ENCODE data around the gene SFXN5. TPM values are rescaled to one million over a fixed set of nuclear protein-coding genes. Genes with fewer than 3 reads are reported as not detected.
A peak's percentile ranks its signal among the peaks of the same experiment; 100 is the strongest.

Gene SFXN5
- total RNA-seq, 6 experiments from 2014 or later = 33.1 to 73.4 (median 56.6) TPM

DNA sequence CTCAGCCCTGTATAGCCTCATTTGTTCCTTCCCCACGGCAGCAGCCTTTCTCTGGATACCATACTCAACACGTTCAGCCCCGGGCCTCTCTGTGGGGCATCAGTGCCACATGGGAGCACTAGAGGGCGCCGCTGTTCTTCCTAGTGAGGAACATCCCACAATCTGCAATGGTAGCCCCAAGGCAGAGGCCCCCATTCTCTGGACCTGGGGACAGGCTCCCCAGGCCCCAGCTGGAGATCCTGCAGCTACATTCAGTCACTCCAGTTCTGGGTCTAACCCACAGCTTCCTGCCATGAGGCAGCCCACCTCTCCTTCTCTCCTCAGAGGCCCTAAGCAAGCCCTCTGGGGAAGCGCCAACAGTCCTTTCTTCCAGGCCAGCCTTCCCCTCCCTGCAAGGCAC, 14.2 kb upstream of the SFXN5 start:
- H3K27me3 ChIP-seq = no peaks in the 10 kb centered on the region
- intact Hi-C loops (cut with DNase I) = loop anchor here in 1 of 2 donors (5.0 to 10.0 kb wide), 2 partner anchors 72 to 191 kb away; no protein-coding TSS in a partner anchor
- H3K27ac ChIP-seq = no peak overlapping the region
- H3K36me3 ChIP-seq = no peaks in the 10 kb centered on the region
- peaks cover 0 to 7% (median 1%) of the 10 kb centered on the region in 4 donors for H3K4me1 ChIP-seq
- TF ChIP-seq, protein P1, sequence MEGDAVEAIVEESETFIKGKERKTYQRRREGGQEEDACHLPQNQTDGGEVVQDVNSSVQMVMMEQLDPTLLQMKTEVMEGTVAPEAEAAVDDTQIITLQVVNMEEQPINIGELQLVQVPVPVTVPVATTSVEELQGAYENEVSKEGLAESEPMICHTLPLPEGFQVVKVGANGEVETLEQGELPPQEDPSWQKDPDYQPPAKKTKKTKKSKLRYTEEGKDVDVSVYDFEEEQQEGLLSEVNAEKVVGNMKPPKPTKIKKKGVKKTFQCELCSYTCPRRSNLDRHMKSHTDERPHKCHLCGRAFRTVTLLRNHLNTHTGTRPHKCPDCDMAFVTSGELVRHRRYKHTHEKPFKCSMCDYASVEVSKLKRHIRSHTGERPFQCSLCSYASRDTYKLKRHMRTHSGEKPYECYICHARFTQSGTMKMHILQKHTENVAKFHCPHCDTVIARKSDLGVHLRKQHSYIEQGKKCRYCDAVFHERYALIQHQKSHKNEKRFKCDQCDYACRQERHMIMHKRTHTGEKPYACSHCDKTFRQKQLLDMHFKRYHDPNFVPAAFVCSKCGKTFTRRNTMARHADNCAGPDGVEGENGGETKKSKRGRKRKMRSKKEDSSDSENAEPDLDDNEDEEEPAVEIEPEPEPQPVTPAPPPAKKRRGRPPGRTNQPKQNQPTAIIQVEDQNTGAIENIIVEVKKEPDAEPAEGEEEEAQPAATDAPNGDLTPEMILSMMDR (IDR thresholded peaks at IDR 0.05) = peak; percentile 91 to 97 (median 96)
- TF ChIP-seq POLR2A (IDR thresholded peaks at IDR 0.05) = no peak
- H3K9me3 ChIP-seq = no peaks in the 10 kb centered on the region
- DNase-seq (peak; percentile 86 to 88 (median 87)), ATAC-seq (peak; percentile 88 to 95 (median 90))
- no peak overlapping the region for H3K4me3 ChIP-seq
- WGBS (ENCODE audit: insufficient coverage, low coverage, low lambda C conversion rate, missing lambda C conversion rate) = 0% methylated on average over 5 of the region's 6 CpGs

DNA sequence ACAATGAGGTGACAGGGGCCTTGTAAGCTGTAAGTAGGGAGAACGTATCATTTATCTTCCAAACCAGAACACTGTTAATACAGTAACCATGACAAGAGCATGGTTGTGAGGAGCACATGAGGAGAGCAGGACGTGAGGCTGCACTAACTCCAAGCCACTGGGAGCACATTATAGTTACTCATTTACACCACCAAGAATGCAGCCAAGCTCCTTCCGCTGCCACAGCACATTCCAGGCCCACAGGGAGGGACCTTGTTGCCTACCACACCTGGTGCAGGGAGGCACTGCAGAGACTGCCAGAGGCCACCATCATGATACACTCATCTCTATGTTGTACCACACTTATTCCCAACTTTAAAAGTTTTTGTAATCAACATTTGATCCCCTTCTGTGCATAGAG, 13.5 kb upstream of the SFXN5 start:
- ATAC-seq = no peak
- Histone ChIP-seq H3K27me3 (no peaks in the 10 kb centered on the region), H3K4me3 (no peak overlapping the region), H3K27ac (no peak overlapping the region), H3K4me1 (peaks cover 0 to 7% (median 1%) of the 10 kb centered on the region in 4 donors), H3K36me3 (no peaks in the 10 kb centered on the region), H3K9me3 (no peaks in the 10 kb centered on the region)
- TF ChIP-seq, protein P1 (IDR thresholded peaks at IDR 0.05) = no peak
- no peak for TF ChIP-seq POLR2A (IDR thresholded peaks at IDR 0.05)
- WGBS (ENCODE audit: insufficient coverage, low coverage, low lambda C conversion rate, missing lambda C conversion rate) = 25% methylated on average over 2 of the region's 3 CpGs
- no peak for DNase-seq
- intact Hi-C loops (cut with DNase I) = loop anchor here in 1 of 2 donors (5.0 to 10.0 kb wide), 2 partner anchors 72 to 190 kb away; no protein-coding TSS in a partner anchor

DNA sequence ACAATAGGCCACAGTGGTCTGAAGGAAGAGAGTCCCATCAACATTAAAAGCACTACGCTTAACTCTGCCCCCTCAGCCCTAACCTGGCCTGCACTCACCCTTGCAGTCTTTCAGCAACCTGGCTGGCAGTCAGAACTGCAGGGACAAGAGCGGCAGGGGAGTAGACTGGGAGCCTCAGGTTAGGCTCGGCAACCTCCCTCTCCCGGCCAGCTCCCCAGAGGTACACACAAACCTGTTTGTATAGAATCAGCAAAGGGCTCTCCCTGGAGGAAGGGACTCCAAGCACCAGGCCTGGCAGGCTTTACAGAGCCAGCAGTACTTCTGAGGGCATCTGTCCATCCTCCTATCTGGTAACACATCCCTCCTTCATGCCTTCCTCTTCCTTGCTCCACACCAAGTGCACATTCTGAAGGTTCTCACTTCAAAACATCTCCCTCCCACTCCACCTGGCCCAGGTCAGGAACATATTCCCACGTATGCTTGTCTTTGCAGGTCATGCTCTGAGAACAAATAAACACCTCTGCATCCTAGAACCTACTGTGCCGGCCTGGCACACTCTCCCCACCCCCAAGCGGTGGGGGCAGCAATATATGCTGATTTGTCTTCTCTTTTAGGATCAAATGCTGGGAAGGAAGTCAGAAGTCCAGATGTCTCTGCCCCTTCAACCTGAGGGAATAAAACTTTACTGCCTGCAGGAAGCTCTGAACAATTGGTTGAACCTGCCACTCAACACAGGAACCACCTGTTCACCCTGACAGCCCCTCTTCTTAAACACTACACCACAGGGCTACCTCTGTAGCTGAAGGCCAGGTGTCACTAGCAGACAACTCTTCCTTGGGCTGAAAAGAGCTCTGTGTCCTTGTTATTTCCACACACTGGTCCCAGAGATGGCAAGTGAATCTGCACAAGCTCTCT, 12.6 kb upstream of the SFXN5 start:
- Histone ChIP-seq H3K4me1 (peaks cover 0 to 7% (median 1%) of the 10 kb centered on the region in 4 donors), H3K4me3 (no peak overlapping the region), H3K36me3 (no peaks in the 10 kb centered on the region), H3K27ac (no peak overlapping the region), H3K27me3 (no peaks in the 10 kb centered on the region), H3K9me3 (no peaks in the 10 kb centered on the region)
- ATAC-seq (peak in 2 of 4 donors; percentile 24 to 50), DNase-seq (peak in 1 of 3 donors; percentile 15)
- intact Hi-C loops (cut with DNase I) = loop anchor here in 1 of 2 donors (10.0 kb wide), 1 partner anchor 189 kb away; no protein-coding TSS in a partner anchor
- 24% methylated on average over 4 of the region's 7 CpGs for WGBS (ENCODE audit: insufficient coverage, low coverage, low lambda C conversion rate, missing lambda C conversion rate)
- TF ChIP-seq POLR2A (IDR thresholded peaks at IDR 0.05) = no peak
- TF ChIP-seq, protein P1 (IDR thresholded peaks at IDR 0.05) = no peak

DNA sequence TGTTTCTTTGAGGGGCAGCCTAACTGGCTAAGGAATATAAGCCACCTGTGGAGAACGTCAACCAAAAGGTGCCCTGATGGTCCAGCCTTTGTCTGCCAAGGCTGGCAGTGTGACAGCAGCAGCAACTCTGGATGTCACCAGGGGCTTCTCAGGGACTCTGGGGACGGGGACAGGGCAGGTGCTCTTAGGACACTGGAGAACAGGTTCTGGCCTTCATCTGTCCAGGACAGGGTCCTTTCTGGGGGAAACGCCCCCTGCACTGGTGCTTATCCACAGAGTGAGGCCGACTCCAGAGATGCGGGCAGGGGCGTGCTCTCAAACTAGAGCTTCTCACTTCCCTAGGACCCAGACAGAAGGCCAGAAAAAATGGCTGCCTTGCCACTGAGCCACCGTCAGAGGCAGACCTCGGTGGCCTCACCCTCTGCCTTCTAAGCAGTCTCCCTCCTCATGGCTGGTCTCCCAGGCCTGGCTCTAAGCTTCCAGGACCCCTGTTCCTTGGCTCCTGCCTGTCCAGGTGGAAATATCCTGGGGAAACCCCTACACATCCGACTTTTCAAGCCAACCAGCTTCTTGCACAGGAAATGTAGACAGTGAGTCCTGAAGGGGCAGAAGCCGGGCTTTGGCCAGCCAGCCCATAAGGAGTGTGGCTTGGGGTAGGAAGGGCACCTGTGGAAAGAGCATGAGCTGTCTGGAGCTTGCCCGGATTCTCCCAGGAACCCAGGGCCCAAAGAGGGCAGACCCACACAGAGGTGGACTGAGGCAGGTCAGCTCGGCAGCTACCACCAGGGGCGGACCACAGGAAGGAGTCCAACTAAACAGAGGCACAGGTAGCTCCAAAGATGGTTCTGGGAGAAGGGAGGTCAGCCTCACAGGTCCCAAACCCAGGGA, 11.3 kb upstream of the SFXN5 start:
- Histone ChIP-seq H3K9me3 (no peaks in the 10 kb centered on the region), H3K4me1 (peaks cover 0 to 7% (median 1%) of the 10 kb centered on the region in 4 donors), H3K36me3 (no peaks in the 10 kb centered on the region), H3K4me3 (no peak overlapping the region), H3K27ac (no peak overlapping the region), H3K27me3 (no peaks in the 10 kb centered on the region)
- no peak for ATAC-seq
- intact Hi-C loops (cut with DNase I) = loop anchor here in 1 of 2 donors (10.0 kb wide), 1 partner anchor 188 kb away; no protein-coding TSS in a partner anchor
- 20% methylated on average over 1 of the region's 13 CpGs for WGBS (ENCODE audit: insufficient coverage, low coverage, low lambda C conversion rate, missing lambda C conversion rate)
- TF ChIP-seq, protein P1 (IDR thresholded peaks at IDR 0.05) = no peak
- no peak for TF ChIP-seq POLR2A (IDR thresholded peaks at IDR 0.05)
- no peak for DNase-seq

All from right lobe of liver (tissue), 6 donors.